Osteoblast (primary cell): ENCODE measurements around the gene DROSHA. TPM values are rescaled to one million over a fixed set of nuclear protein-coding genes. Genes with fewer than 3 reads are reported as not detected.
A peak's percentile ranks its signal among the peaks of the same experiment; 100 is the strongest.

Experiments
- DNase-seq: peaks from one replicate; pipeline ENCODE4 v3.0.0; 2011; ENCODE audit warnings: low spot score, mixed read lengths; ENCODE audit not compliant: insufficient read length; ENCODE audit errors: missing footprints
- H2AFZ ChIP-seq: 2 replicates; pipeline ENCODE4 v1.6.0; 2011; ENCODE audit warnings: mild to moderate bottlenecking, low read length
- H3K27ac ChIP-seq: 2 replicates; pipeline ENCODE4 v1.5.1; 2011; ENCODE audit warnings: mild to moderate bottlenecking, low read depth, low read length, moderate library complexity
- H3K27me3 ChIP-seq: 2 replicates; pipeline ENCODE4 v1.6.0; 2012; ENCODE audit warnings: mild to moderate bottlenecking, control low read depth, inconsistent platforms, low read length, moderate library complexity; ENCODE audit not compliant: insufficient read depth
- H3K36me3 ChIP-seq: 2 replicates; pipeline ENCODE4 v1.5.1; 2011; ENCODE audit warnings: mild to moderate bottlenecking, low read length, control low read depth, moderate library complexity; ENCODE audit not compliant: insufficient read depth
- H3K4me1 ChIP-seq: 2 replicates; pipeline ENCODE4 v1.5.1; 2011; ENCODE audit warnings: mild to moderate bottlenecking, low read length, control low read depth, moderate library complexity; ENCODE audit not compliant: insufficient read depth
- H3K4me2 ChIP-seq: 2 replicates; pipeline ENCODE4 v1.6.0; 2011; ENCODE audit warnings: mild to moderate bottlenecking, low read length; ENCODE audit not compliant: insufficient read depth
- H3K4me3 ChIP-seq: fragments of 200-600 bp; sonication (generic); 3 replicates; pipeline ENCODE4 v1.5.1; 2012; ENCODE audit warnings: mild to moderate bottlenecking, low read length, inconsistent platforms; ENCODE audit not compliant: insufficient read depth
- H3K79me2 ChIP-seq: 2 replicates; pipeline ENCODE4 v1.6.0; 2012; ENCODE audit warnings: mild to moderate bottlenecking, low read length, control low read depth, inconsistent platforms; ENCODE audit not compliant: insufficient read depth
- H3K9me3 ChIP-seq: 2 replicates; pipeline ENCODE4 v1.5.1; 2011; ENCODE audit warnings: low read depth, low read length, control low read depth
- H4K20me1 ChIP-seq: 2 replicates; pipeline ENCODE4 v1.6.0; 2012; ENCODE audit warnings: mild to moderate bottlenecking, low read length, control low read depth; ENCODE audit not compliant: insufficient read depth
- CTCF ChIP-seq: IDR thresholded peaks from 2 replicates; pipeline ENCODE4 v1.5.1; 2011; ENCODE audit warnings: mild to moderate bottlenecking, low read depth, low read length, moderate library complexity; ENCODE audit errors: extremely low read depth
- small RNA-seq: library from RNA; depleted of rRNA; stranded (forward); fragments of <200 nt; gene quantifications from one replicate; pipeline ENCODE3, GENCODE V24; 2012
- total RNA-seq: library from RNA; depleted of rRNA; stranded (reverse); fragments of >200 nt; gene quantifications from 2 replicates; pipeline ENCODE4 v1.2.3, GENCODE V29; 2012

Gene DROSHA
- total RNA-seq, 1 donor = 32.9 TPM

DNA sequence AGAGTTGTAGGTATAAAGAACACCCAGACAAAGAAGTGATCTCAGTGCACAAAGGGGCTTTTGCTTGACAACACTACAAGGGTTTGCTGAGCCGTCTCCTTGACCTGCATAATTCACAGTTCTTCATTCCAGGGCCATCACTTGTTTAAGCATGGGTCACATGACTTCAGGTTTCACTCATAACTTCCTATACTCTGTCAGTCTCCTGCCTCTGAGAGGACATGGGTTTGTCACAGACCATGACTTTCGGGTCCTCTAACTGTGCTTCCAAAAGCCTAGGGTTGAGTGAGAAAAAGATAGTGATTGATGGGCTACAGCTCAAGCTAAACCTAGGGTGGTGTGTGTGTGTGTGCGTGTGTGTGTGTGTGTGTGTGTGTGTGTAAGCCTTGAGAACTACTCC lies 172.1 kb downstream of the DROSHA start:
- H3K9me3 ChIP-seq = no peaks in the 10 kb centered on the region
- H4K20me1 ChIP-seq = no peaks in the 10 kb centered on the region
- no peaks in the 10 kb centered on the region for H3K79me2 ChIP-seq
- TF ChIP-seq CTCF = no peak
- no peak overlapping the region for H3K27ac ChIP-seq
- no peaks in the 10 kb centered on the region for H3K27me3 ChIP-seq
- no peak overlapping the region for H3K4me2 ChIP-seq
- no peak overlapping the region for H3K4me3 ChIP-seq
- H2AFZ ChIP-seq = no peak overlapping the region
- H3K4me1 ChIP-seq = peaks cover 46% of the 10 kb centered on the region
- DNase-seq = no peak
- no peaks in the 10 kb centered on the region for H3K36me3 ChIP-seq

- Histone ChIP-seq H3K4me3 (no peak overlapping the region), H3K36me3 (no peaks in the 10 kb centered on the region), H3K4me1 (peaks cover 18% of the 10 kb centered on the region), H3K27ac (no peak overlapping the region), H3K9me3 (no peaks in the 10 kb centered on the region), H3K79me2 (no peaks in the 10 kb centered on the region), H2AFZ (peak overlapping the region; percentile 30), H3K27me3 (no peaks in the 10 kb centered on the region), H4K20me1 (no peaks in the 10 kb centered on the region), H3K4me2 (no peak overlapping the region)
- TF ChIP-seq CTCF = no peak
- no peak for DNase-seq
Measured at GRCh38 chr5:31357038-31357437, 174.9 kb downstream of the DROSHA start.

- H3K4me2 ChIP-seq = no peak overlapping the region
- peaks cover under 1% of the 10 kb centered on the region for H3K4me1 ChIP-seq
- no peaks in the 10 kb centered on the region for H3K36me3 ChIP-seq
- H4K20me1 ChIP-seq = no peaks in the 10 kb centered on the region
- no peak for TF ChIP-seq CTCF
- H3K9me3 ChIP-seq = no peaks in the 10 kb centered on the region
- H3K4me3 ChIP-seq = no peak overlapping the region
- H3K27me3 ChIP-seq = no peaks in the 10 kb centered on the region
- H3K79me2 ChIP-seq = no peaks in the 10 kb centered on the region
- DNase-seq = no peak
- H3K27ac ChIP-seq = no peak overlapping the region
- no peak overlapping the region for H2AFZ ChIP-seq
Measured at GRCh38 chr5:31355337-31355736, 176.6 kb downstream of the DROSHA start.

Small RNA genes lying within 50 kb of the gene (small RNA-seq; reads per million reads assigned to genes)
- not detected for gene RF00019

Other genes with a start within 250 kb of the DROSHA start
- 21.4 and 21.8 TPM in 2 replicates for gene C5orf22, start 208 bp upstream of the DROSHA start, total RNA-seq
- gene PDZD2, start 107.0 kb upstream of the DROSHA start, total RNA-seq = 0.29 and 0.36 TPM in 2 replicates